ENCODE data around the gene THRB. TPM values are rescaled to one million over a fixed set of nuclear protein-coding genes. Genes with fewer than 3 reads are reported as not detected.

THRB gene
- total RNA-seq, 5 donors from 2014 or later (not counting 1 experiment from before 2014, with no cell fraction given), result 0.03 to 0.29 (median 0.19) TPM; not detected in 2

- Histone ChIP-seq H3K36me3 (ENCODE audit: control insufficient read depth in 2 of 2, extremely low read depth in 1 of 2, insufficient read depth in 1 of 2, low read length in 1 of 2) (no peaks in the 10 kb centered on the region), H3K27me3 (replicated peaks in 1 of 2; ENCODE audit: control insufficient read depth in 2 of 2, extremely low read depth in 1 of 2, insufficient read depth in 2 of 2, low read length in 1 of 2) (no peaks in the 10 kb centered on the region), H3K4me1 (ENCODE audit: control insufficient read depth in 1 of 2, extremely low read depth in 1 of 2, insufficient read depth in 2 of 2, low read length in 2 of 2) (no peaks in the 10 kb centered on the region), H3K9me3 (no peaks in the 10 kb centered on the region), H3K4me3 (ENCODE audit: control insufficient read depth in 1 of 2, extremely low read depth in 1 of 2, low read length in 1 of 2) (no peak overlapping the region), H3K27ac (ENCODE audit: low read length) (no peak overlapping the region)
- CTCF ChIA-PET, result no interaction called here
- Mint-ChIP-seq H3K36me3 (no peaks in the 10 kb centered on the region), H3K27me3 (no peaks in the 10 kb centered on the region), H3K4me3 (no peak overlapping the region), H3K9me3 (peaks cover 0 to 5% (median 0%) of the 10 kb centered on the region in 3 donors), H3K4me1 (no peaks in the 10 kb centered on the region), H3K27ac (no peak overlapping the region)
- DNase-seq, result no peak
- no peak for ATAC-seq (replicated peaks in 1 of 4)
- POLR2A ChIA-PET, result interaction anchor here in 1 of 2 donors (0.5 kb wide), 1 partner anchor 29 kb away, joined by 4 read pairs; no protein-coding TSS in a partner anchor
- WGBS (ENCODE audit: insufficient coverage), result 28% methylated on average over 2 of the region's 4 CpGs
These were observed 142.7 kb downstream of the THRB start for GRCh38 chr3:24351779-24352469.

DNA sequence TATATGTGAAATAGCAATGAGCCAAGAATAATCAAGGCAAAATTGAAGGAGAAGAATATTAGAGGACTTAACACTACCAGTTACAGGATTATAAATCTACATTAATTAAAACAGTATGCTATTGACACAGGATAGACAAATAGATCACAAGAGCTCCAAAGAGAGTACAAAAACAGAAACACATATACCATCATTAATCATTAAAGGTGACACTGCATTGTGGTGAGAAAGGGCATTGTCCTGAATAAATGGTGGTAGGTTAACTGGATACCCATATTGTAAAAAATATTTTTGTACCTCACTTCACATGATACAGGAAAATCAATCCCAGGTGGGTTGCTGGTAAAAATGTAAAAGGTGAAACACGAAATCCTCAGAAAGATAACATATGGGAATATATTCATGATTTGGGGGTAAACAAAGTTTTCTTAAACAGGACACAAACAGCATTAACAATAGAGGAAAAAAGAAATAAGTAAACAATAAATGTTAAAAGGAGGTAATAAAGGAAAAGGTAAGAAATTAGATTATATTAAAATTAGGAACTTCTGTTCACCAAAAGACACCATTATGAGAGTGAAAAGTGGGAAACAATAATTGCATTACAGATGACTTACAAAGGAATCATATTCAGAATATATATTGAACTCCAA is 145.2 kb downstream of the THRB start:
- H3K27ac ChIP-seq (ENCODE audit: low read length), result no peak overlapping the region
- POLR2A ChIA-PET, result no interaction called here

DNA sequence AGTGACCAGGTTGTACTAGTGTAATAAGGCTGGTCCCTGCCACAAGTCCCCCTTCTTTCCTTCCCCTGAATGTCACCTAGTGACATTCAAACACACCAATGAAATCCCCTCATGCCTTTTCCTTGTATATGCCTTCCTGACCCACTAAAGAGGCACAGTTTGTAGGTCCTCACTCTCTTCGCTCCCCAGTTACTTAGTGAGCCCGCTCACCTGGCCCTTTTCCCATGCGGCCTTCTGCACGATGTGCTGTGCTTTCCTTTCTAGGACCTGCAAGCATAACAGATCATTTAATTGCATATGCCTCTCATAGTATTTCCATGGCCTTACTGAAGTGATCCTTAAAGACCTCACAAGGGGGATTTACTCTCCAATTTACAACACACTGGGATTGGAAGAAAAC is 146.3 kb downstream of the THRB start:
- H3K36me3 Mint-ChIP-seq, result no peaks in the 10 kb centered on the region
- Histone ChIP-seq H3K27ac (ENCODE audit: low read length) (no peak overlapping the region), H3K4me1 (ENCODE audit: control insufficient read depth in 1 of 2, extremely low read depth in 1 of 2, insufficient read depth in 2 of 2, low read length in 2 of 2) (no peaks in the 10 kb centered on the region), H3K27me3 (replicated peaks in 1 of 2; ENCODE audit: control insufficient read depth in 2 of 2, extremely low read depth in 1 of 2, insufficient read depth in 2 of 2, low read length in 1 of 2) (no peaks in the 10 kb centered on the region), H3K9me3 (no peaks in the 10 kb centered on the region), H3K36me3 (ENCODE audit: control insufficient read depth in 2 of 2, extremely low read depth in 1 of 2, insufficient read depth in 1 of 2, low read length in 1 of 2) (no peaks in the 10 kb centered on the region), H3K4me3 (ENCODE audit: control insufficient read depth in 1 of 2, extremely low read depth in 1 of 2, low read length in 1 of 2) (no peak overlapping the region)
- ChIA-PET POLR2A (no interaction called here), CTCF (no interaction called here)
- no peaks in the 10 kb centered on the region for H3K4me1 Mint-ChIP-seq
- no peaks in the 10 kb centered on the region for H3K9me3 Mint-ChIP-seq
- DNase-seq (no peak), ATAC-seq (replicated peaks in 1 of 4) (no peak)
- no peak overlapping the region for H3K4me3 Mint-ChIP-seq
- WGBS (ENCODE audit: insufficient coverage), result 91% methylated on average over 3 of the region's 4 CpGs
- no peak overlapping the region for H3K27ac Mint-ChIP-seq
- H3K27me3 Mint-ChIP-seq, result no peaks in the 10 kb centered on the region

More for the DNA sequence above, 145.2 kb downstream of the THRB start:
- H3K36me3 ChIP-seq (ENCODE audit: control insufficient read depth in 2 of 2, extremely low read depth in 1 of 2, insufficient read depth in 1 of 2, low read length in 1 of 2), result no peaks in the 10 kb centered on the region
- ATAC-seq (replicated peaks in 1 of 4), result no peak
- H3K9me3 ChIP-seq, result no peaks in the 10 kb centered on the region
- CTCF ChIA-PET, result no interaction called here
- H3K4me3 ChIP-seq (ENCODE audit: control insufficient read depth in 1 of 2, extremely low read depth in 1 of 2, low read length in 1 of 2), result no peak overlapping the region
- no peaks in the 10 kb centered on the region for H3K36me3 Mint-ChIP-seq
- H3K4me1 ChIP-seq (ENCODE audit: control insufficient read depth in 1 of 2, extremely low read depth in 1 of 2, insufficient read depth in 2 of 2, low read length in 2 of 2), result no peaks in the 10 kb centered on the region
- DNase-seq, result no peak
- H3K4me1 Mint-ChIP-seq, result no peaks in the 10 kb centered on the region
- no CpG with 5 or more reads among the region's 1 CpG for WGBS (ENCODE audit: insufficient coverage)
- no peak overlapping the region for H3K4me3 Mint-ChIP-seq
- H3K9me3 Mint-ChIP-seq, result peaks cover 0 to 3% (median 0%) of the 10 kb centered on the region in 3 donors
- H3K27me3 ChIP-seq (replicated peaks in 1 of 2; ENCODE audit: control insufficient read depth in 2 of 2, extremely low read depth in 1 of 2, insufficient read depth in 2 of 2, low read length in 1 of 2), result no peaks in the 10 kb centered on the region
- no peak overlapping the region for H3K27ac Mint-ChIP-seq
- H3K27me3 Mint-ChIP-seq, result no peaks in the 10 kb centered on the region

DNA sequence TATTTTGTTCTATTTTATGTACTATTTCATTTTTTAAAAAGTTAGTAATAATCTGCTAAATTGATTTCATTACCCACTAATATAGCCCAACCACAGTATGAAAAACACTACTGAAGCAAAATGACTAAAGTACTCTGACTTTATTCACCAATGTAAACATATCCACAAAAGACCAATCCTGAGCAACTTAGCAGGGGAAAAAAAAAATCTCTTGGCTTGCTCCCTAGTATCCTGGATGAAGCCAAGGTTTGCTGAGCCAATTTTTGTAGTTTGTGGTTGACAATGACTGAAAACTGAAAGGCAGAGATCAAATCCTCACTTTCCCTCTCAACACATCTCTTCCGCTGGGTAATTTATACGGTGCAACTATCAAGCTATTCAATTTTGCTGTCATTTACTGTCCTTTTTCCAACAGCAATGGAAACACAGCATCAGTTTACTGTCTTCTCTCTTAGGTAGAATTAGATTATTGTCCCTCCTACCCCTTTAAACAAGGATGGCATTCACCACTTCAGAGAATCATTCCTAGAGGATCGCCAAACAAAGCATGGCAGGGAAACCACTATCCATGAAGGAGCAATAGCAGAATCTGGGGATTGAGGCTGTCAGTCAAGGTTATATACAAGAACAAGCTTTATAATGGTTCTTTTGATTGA is 149.7 kb downstream of the THRB start:
- Mint-ChIP-seq H3K36me3 (no peaks in the 10 kb centered on the region), H3K4me3 (no peak overlapping the region), H3K27me3 (peaks cover 0 to 8% of the 10 kb centered on the region in 2 donors), H3K9me3 (no peaks in the 10 kb centered on the region), H3K4me1 (no peaks in the 10 kb centered on the region), H3K27ac (no peak overlapping the region)
- Histone ChIP-seq H3K4me3 (ENCODE audit: control insufficient read depth in 1 of 2, extremely low read depth in 1 of 2, low read length in 1 of 2) (no peak overlapping the region), H3K27me3 (replicated peaks in 1 of 2; ENCODE audit: control insufficient read depth in 2 of 2, extremely low read depth in 1 of 2, insufficient read depth in 2 of 2, low read length in 1 of 2) (no peaks in the 10 kb centered on the region), H3K36me3 (ENCODE audit: control insufficient read depth in 2 of 2, extremely low read depth in 1 of 2, insufficient read depth in 1 of 2, low read length in 1 of 2) (no peaks in the 10 kb centered on the region), H3K27ac (ENCODE audit: low read length) (no peak overlapping the region), H3K4me1 (ENCODE audit: control insufficient read depth in 1 of 2, extremely low read depth in 1 of 2, insufficient read depth in 2 of 2, low read length in 2 of 2) (no peaks in the 10 kb centered on the region), H3K9me3 (no peaks in the 10 kb centered on the region)
- POLR2A ChIA-PET, result no interaction called here
- WGBS (ENCODE audit: insufficient coverage), result no CpG with 5 or more reads among the region's 3 CpGs
- CTCF ChIA-PET, result no interaction called here
- DNase-seq (no peak), ATAC-seq (replicated peaks in 1 of 4) (no peak)

DNA sequence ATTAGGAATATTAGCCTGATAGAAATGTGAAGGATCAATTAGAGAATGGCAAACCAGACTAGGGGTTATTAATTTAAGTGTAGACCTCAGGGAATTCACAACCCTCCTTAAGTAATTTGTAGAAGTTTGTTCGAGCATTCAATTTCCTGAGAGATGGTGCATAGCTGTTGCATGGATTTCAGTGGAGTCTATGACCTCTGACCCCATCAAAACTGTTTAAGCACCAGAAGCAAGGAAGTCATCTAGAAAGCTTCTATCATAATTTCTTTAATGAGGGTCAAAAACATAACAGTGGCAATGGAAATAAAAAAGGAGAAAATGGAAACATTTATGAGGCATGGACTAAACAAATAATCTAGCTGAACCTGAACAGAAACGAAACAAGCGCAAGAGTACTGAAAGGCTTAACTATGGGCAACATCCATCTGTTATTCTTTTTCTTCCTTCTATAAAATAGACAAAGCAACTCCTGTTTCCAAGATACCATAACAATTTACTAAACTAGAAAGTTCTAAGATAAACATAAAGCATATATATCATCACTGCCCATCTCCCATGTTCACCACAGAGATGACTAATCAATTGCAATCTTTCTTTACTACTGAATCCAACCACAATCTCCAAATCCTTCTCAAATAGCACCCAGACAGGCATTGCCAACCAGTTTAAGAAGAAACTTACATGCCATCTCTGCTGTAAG is 151.4 kb downstream of the THRB start:
- H3K4me1 ChIP-seq (ENCODE audit: control insufficient read depth in 1 of 2, extremely low read depth in 1 of 2, insufficient read depth in 2 of 2, low read length in 2 of 2), result no peaks in the 10 kb centered on the region
- H3K27ac ChIP-seq (ENCODE audit: low read length), result no peak overlapping the region
- Mint-ChIP-seq H3K27ac (no peak overlapping the region), H3K9me3 (no peaks in the 10 kb centered on the region), H3K4me3 (no peak overlapping the region), H3K27me3 (peaks cover 0 to 8% of the 10 kb centered on the region in 2 donors), H3K36me3 (no peaks in the 10 kb centered on the region), H3K4me1 (no peaks in the 10 kb centered on the region)
- ChIA-PET CTCF (no interaction called here), POLR2A (no interaction called here)
- WGBS (ENCODE audit: insufficient coverage), result 100% methylated on average over 2 of the region's 3 CpGs
- no peaks in the 10 kb centered on the region for H3K9me3 ChIP-seq
- H3K27me3 ChIP-seq (replicated peaks in 1 of 2; ENCODE audit: control insufficient read depth in 2 of 2, extremely low read depth in 1 of 2, insufficient read depth in 2 of 2, low read length in 1 of 2), result no peaks in the 10 kb centered on the region
- DNase-seq (no peak), ATAC-seq (replicated peaks in 1 of 4) (no peak)
- H3K4me3 ChIP-seq (ENCODE audit: control insufficient read depth in 1 of 2, extremely low read depth in 1 of 2, low read length in 1 of 2), result no peak overlapping the region
- H3K36me3 ChIP-seq (ENCODE audit: control insufficient read depth in 2 of 2, extremely low read depth in 1 of 2, insufficient read depth in 1 of 2, low read length in 1 of 2), result no peaks in the 10 kb centered on the region

- no peak overlapping the region for H3K4me3 ChIP-seq (ENCODE audit: control insufficient read depth in 1 of 2, extremely low read depth in 1 of 2, low read length in 1 of 2)
- H3K9me3 ChIP-seq, result no peaks in the 10 kb centered on the region
- ATAC-seq (replicated peaks in 1 of 4), result no peak
- no peak for DNase-seq
- no peaks in the 10 kb centered on the region for H3K36me3 Mint-ChIP-seq
- no peaks in the 10 kb centered on the region for H3K4me1 ChIP-seq (ENCODE audit: control insufficient read depth in 1 of 2, extremely low read depth in 1 of 2, insufficient read depth in 2 of 2, low read length in 2 of 2)
- POLR2A ChIA-PET, result no interaction called here
- peaks cover 0 to 8% of the 10 kb centered on the region in 2 donors for H3K27me3 Mint-ChIP-seq
- H3K27me3 ChIP-seq (replicated peaks in 1 of 2; ENCODE audit: control insufficient read depth in 2 of 2, extremely low read depth in 1 of 2, insufficient read depth in 2 of 2, low read length in 1 of 2), result no peaks in the 10 kb centered on the region
- WGBS (ENCODE audit: insufficient coverage), result 77% methylated on average over 3 of the region's 4 CpGs
- no peaks in the 10 kb centered on the region for H3K9me3 Mint-ChIP-seq
- CTCF ChIA-PET, result interaction anchor here in 1 of 2 donors (0.5 kb wide), 1 partner anchor 153 kb away, joined by 4 read pairs; no protein-coding TSS in a partner anchor
- no peak overlapping the region for H3K27ac Mint-ChIP-seq
- H3K36me3 ChIP-seq (ENCODE audit: control insufficient read depth in 2 of 2, extremely low read depth in 1 of 2, insufficient read depth in 1 of 2, low read length in 1 of 2), result no peaks in the 10 kb centered on the region
- no peaks in the 10 kb centered on the region for H3K4me1 Mint-ChIP-seq
- no peak overlapping the region for H3K27ac ChIP-seq (ENCODE audit: low read length)
- no peak overlapping the region for H3K4me3 Mint-ChIP-seq
These were observed 152.4 kb downstream of the THRB start for GRCh38 chr3:24342275-24342674.
